GM12878 (cell line): Measurements from ENCODE around the gene MAP3K1. TPM values are rescaled to one million over a fixed set of nuclear protein-coding genes. Genes with fewer than 3 reads are reported as not detected.

ENCODE experiments used
- BHLHE40 ChIP-seq, 2 experiments: fragments of 450-650 bp in 1 of 2; IDR thresholded peaks; 2 replicates each; pipeline ENCODE4 v1.6.1; 2011 to 2017; ENCODE audit warnings: low read depth in 2 of 2, borderline replicate concordance in 1 of 2, improper control_type of control experiment in 1 of 2, low read length in 1 of 2, mild to moderate bottlenecking in 1 of 2
- CBFB ChIP-seq: IDR thresholded peaks from 2 replicates; pipeline ENCODE4 v1.6.1; 2016; ENCODE audit warnings: antibody characterized with exemption, low read depth
- CREM ChIP-seq: IDR thresholded peaks from 2 replicates; pipeline ENCODE4 v1.6.1; 2014; ENCODE audit warnings: antibody characterized with exemption, low read depth
- ETV6 ChIP-seq, 2 experiments: fragments of 450-650 bp in 1 of 2; IDR thresholded peaks in 1 of 2; conservative IDR thresholded peaks in 1 of 2; 2 replicates each; pipeline ENCODE4 v1.6.1; 2014; ENCODE audit warnings: antibody characterized with exemption in 1 of 2, borderline replicate concordance in 1 of 2, low read depth in 1 of 2, mild to moderate bottlenecking in 1 of 2, moderate library complexity in 1 of 2
- GABPA ChIP-seq: IDR thresholded peaks from 2 replicates; pipeline ENCODE4 v1.6.1; 2014; ENCODE audit warnings: antibody characterized with exemption, low read depth, mild to moderate bottlenecking, inconsistent platforms
- HCFC1 ChIP-seq: fragments of 150-350 bp; IDR thresholded peaks from 2 replicates; pipeline ENCODE4 v1.6.1; 2014; ENCODE audit warnings: low read length
- IKZF2 ChIP-seq, 2 experiments: fragments of 450-650 bp; IDR thresholded peaks; 2 replicates each; pipeline ENCODE4 v1.6.1; 2017; ENCODE audit warnings: mild to moderate bottlenecking in 2 of 2, moderate library complexity in 2 of 2
- MEF2A ChIP-seq: IDR thresholded peaks from 2 replicates; pipeline ENCODE4 v1.6.1; 2011; ENCODE audit warnings: low read depth, mild to moderate bottlenecking, low read length, moderate library complexity; ENCODE audit not compliant: insufficient read depth
- MYB ChIP-seq: fragments of 150-350 bp; IDR thresholded peaks from 2 replicates; pipeline ENCODE4 v1.6.1; 2014; ENCODE audit warnings: mild to moderate bottlenecking, low read depth, low read length, borderline replicate concordance
- NRF1 ChIP-seq: conservative IDR thresholded peaks from 2 replicates; pipeline ENCODE4 v1.6.1; 2011; ENCODE audit warnings: mild to moderate bottlenecking, low read depth, low read length, improper control_type of control experiment
- PAX5 ChIP-seq: IDR thresholded peaks from 2 replicates; pipeline ENCODE4 v1.6.1; 2011; ENCODE audit warnings: low read depth, low read length, borderline replicate concordance
- RB1 ChIP-seq: fragments of 450-650 bp; formaldehyde crosslinking; IDR thresholded peaks from 2 replicates; pipeline ENCODE4 v1.6.1; 2017; ENCODE audit warnings: mild to moderate bottlenecking, borderline replicate concordance
- RELA ChIP-seq: fragments of 450-650 bp; IDR thresholded peaks from 2 replicates; pipeline ENCODE4 v1.8.0; 2014; ENCODE audit warnings: borderline replicate concordance; ENCODE audit not compliant: partially characterized antibody
- SIX5 ChIP-seq: IDR thresholded peaks from 2 replicates; pipeline ENCODE4 v1.6.1; 2011; ENCODE audit warnings: mild to moderate bottlenecking, low read depth, low read length, moderate library complexity; ENCODE audit not compliant: severe bottlenecking
- SMARCA5 ChIP-seq: fragments of 450-650 bp; IDR thresholded peaks from 2 replicates; pipeline ENCODE4 v1.6.1; 2017; ENCODE audit warnings: mild to moderate bottlenecking
- SUZ12 ChIP-seq: fragments of 200-600 bp; sonication (generic); IDR thresholded peaks from one replicate; pipeline ENCODE4 v1.6.1; 2018; ENCODE audit warnings: antibody characterized with exemption, mild to moderate bottlenecking; ENCODE audit not compliant: unreplicated experiment
- YY1 ChIP-seq: IDR thresholded peaks from 2 replicates; pipeline ENCODE4 v1.6.1; 2011; ENCODE audit warnings: low read depth, mild to moderate bottlenecking, low read length
- ZNF217 ChIP-seq: fragments of 450-650 bp; IDR thresholded peaks from 2 replicates; pipeline ENCODE4 v1.6.1; 2017; ENCODE audit warnings: antibody characterized with exemption, mild to moderate bottlenecking
- ZNF274 ChIP-seq: IDR thresholded peaks from one replicate; pipeline ENCODE4 v1.8.0; 2011; ENCODE audit not compliant: insufficient read length, insufficient read depth
- ZNF384 ChIP-seq: IDR thresholded peaks from 2 replicates; pipeline ENCODE4 v1.6.1; 2012; ENCODE audit warnings: low read depth, mild to moderate bottlenecking, low read length, improper control_type of control experiment, borderline replicate concordance
- polyA plus RNA-seq, 11 experiments: library from polyadenylated mRNA; depleted of rRNA in 4 of 11; unstranded in 6 of 11; stranded (reverse) in 5 of 11; fragments of >200 nt; fragmentation: Nextera tagmentation in 4 of 11; fragmentation: Illumina TruSeq in 1 of 11; extraction: Ambion mirVana in 4 of 11; extraction: Trizol in 1 of 11; gene quantifications; 1 replicate in 1 of 11; 2 replicates in 10 of 11; pipeline versions ENCODE4 v1.2.1 to v1.2.3, GENCODE V29; 2011 to 2016; ENCODE audit warnings: inconsistent platforms in 2 of 11, missing spikeins in 2 of 11, low read depth in 1 of 11
- total RNA-seq, 4 experiments: library from RNA; depleted of rRNA in 3 of 4; stranded (reverse); fragments of >200 nt in 3 of 4; fragmentation: Illumina TruSeq in 1 of 4; extraction: Trizol in 1 of 4; gene quantifications; 2 replicates each; pipeline versions ENCODE4 v1.2.1 to v1.2.3, GENCODE V29; 2013 to 2021
- TF ChIP-seq, protein P1 (sequence below): fragments of 450-650 bp; formaldehyde crosslinking; IDR thresholded peaks from 2 replicates; pipeline ENCODE4 v1.5.0; 2022; ENCODE audit warnings: mild to moderate bottlenecking, missing genetic modification characterization
- TF ChIP-seq, protein P2 (sequence below): fragments of 450-650 bp; IDR thresholded peaks from 2 replicates; pipeline ENCODE4 v1.6.1; 2017; ENCODE audit warnings: low read depth, mild to moderate bottlenecking, moderate library complexity
- TF ChIP-seq, protein P3 (sequence below), 3 experiments: IDR thresholded peaks in 2 of 3; conservative IDR thresholded peaks in 1 of 3; 2 replicates each; pipeline ENCODE4 v1.5.1; 2011; ENCODE audit warnings: low read depth in 3 of 3, low read length in 3 of 3, mild to moderate bottlenecking in 3 of 3, control low read depth in 2 of 3, moderate library complexity in 2 of 3, inconsistent platforms in 1 of 3, mixed read lengths in 1 of 3; ENCODE audit not compliant: control insufficient read depth in 2 of 3, insufficient read depth in 1 of 3; ENCODE audit errors: extremely low read depth in 1 of 3

MAP3K1 gene
- total and polyA plus RNA-seq, 10 of the 15 experiments (the other 5 are each of a cell fraction or from before 2014, with no cell fraction given), result 7.5 to 24.6 (median 12.6) TPM

DNA sequence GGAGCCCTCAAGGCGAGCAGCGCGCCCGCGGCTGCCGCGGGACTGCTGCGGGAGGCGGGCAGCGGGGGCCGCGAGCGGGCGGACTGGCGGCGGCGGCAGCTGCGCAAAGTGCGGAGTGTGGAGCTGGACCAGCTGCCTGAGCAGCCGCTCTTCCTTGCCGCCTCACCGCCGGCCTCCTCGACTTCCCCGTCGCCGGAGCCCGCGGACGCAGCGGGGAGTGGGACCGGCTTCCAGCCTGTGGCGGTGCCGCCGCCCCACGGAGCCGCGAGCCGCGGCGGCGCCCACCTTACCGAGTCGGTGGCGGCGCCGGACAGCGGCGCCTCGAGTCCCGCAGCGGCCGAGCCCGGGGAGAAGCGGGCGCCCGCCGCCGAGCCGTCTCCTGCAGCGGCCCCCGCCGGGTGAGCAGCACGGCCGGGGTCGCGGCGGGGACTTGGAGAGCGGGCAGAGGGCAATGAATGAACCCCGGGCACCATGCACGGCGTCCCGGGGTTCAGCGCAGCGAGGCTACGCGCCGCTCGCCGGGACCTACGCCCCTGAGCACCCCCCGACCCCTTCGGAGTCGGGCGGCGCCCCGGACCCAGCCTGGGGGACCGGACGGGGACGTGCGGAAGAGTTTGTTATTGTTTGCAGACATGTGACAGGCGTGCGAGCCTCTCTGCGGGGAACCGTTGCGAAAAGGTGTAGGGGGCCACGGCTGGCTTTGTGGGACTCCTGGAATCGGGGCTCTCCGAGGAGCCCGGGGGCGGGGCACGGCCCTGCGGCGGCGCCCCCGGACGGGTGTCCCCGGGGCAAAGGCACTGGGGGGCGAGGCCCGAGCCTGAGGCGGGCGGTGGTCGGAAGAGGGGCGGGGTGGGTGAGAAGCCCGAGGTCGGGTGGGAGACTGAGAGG is 553 bp downstream of the MAP3K1 start (continued):
- TF ChIP-seq, protein P1, sequence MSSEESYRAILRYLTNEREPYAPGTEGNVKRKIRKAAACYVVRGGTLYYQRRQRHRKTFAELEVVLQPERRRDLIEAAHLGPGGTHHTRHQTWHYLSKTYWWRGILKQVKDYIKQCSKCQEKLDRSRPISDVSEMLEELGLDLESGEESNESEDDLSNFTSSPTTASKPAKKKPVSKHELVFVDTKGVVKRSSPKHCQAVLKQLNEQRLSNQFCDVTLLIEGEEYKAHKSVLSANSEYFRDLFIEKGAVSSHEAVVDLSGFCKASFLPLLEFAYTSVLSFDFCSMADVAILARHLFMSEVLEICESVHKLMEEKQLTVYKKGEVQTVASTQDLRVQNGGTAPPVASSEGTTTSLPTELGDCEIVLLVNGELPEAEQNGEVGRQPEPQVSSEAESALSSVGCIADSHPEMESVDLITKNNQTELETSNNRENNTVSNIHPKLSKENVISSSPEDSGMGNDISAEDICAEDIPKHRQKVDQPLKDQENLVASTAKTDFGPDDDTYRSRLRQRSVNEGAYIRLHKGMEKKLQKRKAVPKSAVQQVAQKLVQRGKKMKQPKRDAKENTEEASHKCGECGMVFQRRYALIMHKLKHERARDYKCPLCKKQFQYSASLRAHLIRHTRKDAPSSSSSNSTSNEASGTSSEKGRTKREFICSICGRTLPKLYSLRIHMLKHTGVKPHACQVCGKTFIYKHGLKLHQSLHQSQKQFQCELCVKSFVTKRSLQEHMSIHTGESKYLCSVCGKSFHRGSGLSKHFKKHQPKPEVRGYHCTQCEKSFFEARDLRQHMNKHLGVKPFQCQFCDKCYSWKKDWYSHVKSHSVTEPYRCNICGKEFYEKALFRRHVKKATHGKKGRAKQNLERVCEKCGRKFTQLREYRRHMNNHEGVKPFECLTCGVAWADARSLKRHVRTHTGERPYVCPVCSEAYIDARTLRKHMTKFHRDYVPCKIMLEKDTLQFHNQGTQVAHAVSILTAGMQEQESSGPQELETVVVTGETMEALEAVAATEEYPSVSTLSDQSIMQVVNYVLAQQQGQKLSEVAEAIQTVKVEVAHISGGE (CRISPR knock-in tag), result no peak
- TF ChIP-seq IKZF2 (IDR thresholded peaks at IDR 0.05), result no peak
- no peak for TF ChIP-seq SMARCA5
- peak; percentile 74; the same call in 1 of the 2 replicates for TF ChIP-seq ZNF217
- no peak for TF ChIP-seq MYB
- no peak for TF ChIP-seq SUZ12
- no peak for TF ChIP-seq CREM
- TF ChIP-seq MEF2A, result no peak
- TF ChIP-seq ZNF384, result no peak
- TF ChIP-seq HCFC1, result no peak
- TF ChIP-seq GABPA, result no peak
- TF ChIP-seq, protein P2, sequence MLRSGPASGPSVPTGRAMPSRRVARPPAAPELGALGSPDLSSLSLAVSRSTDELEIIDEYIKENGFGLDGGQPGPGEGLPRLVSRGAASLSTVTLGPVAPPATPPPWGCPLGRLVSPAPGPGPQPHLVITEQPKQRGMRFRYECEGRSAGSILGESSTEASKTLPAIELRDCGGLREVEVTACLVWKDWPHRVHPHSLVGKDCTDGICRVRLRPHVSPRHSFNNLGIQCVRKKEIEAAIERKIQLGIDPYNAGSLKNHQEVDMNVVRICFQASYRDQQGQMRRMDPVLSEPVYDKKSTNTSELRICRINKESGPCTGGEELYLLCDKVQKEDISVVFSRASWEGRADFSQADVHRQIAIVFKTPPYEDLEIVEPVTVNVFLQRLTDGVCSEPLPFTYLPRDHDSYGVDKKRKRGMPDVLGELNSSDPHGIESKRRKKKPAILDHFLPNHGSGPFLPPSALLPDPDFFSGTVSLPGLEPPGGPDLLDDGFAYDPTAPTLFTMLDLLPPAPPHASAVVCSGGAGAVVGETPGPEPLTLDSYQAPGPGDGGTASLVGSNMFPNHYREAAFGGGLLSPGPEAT, result no peak
- TF ChIP-seq YY1, result no peak; the same call in 1 of the 2 replicates
- TF ChIP-seq, protein P3, sequence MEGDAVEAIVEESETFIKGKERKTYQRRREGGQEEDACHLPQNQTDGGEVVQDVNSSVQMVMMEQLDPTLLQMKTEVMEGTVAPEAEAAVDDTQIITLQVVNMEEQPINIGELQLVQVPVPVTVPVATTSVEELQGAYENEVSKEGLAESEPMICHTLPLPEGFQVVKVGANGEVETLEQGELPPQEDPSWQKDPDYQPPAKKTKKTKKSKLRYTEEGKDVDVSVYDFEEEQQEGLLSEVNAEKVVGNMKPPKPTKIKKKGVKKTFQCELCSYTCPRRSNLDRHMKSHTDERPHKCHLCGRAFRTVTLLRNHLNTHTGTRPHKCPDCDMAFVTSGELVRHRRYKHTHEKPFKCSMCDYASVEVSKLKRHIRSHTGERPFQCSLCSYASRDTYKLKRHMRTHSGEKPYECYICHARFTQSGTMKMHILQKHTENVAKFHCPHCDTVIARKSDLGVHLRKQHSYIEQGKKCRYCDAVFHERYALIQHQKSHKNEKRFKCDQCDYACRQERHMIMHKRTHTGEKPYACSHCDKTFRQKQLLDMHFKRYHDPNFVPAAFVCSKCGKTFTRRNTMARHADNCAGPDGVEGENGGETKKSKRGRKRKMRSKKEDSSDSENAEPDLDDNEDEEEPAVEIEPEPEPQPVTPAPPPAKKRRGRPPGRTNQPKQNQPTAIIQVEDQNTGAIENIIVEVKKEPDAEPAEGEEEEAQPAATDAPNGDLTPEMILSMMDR (IDR thresholded peaks at IDR 0.05 in 2 of 3, conservative IDR thresholded peaks at IDR 0.05 in 1 of 3; ENCODE audit: control insufficient read depth in 2 of 3, extremely low read depth in 1 of 3, insufficient read depth in 1 of 3, low read depth in 3 of 3, low read length in 3 of 3), result no peak
- TF ChIP-seq PAX5, result no peak
- peak; percentile 82; the same call in 1 of the 2 replicates for TF ChIP-seq RB1
- TF ChIP-seq SIX5, result no peak
- no peak for TF ChIP-seq CBFB
- no peak for TF ChIP-seq RELA
- TF ChIP-seq NRF1, result no peak
- TF ChIP-seq ETV6 (conservative IDR thresholded peaks at IDR 0.05 in 1 of 2, IDR thresholded peaks at IDR 0.05 in 1 of 2; ENCODE audit: borderline replicate concordance in 1 of 2, low read depth in 1 of 2), result no peak
- peak in 1 of 2 experiments; percentile 2; a peak in 1 of 4 replicates for TF ChIP-seq BHLHE40 (IDR thresholded peaks at IDR 0.05; ENCODE audit: borderline replicate concordance in 1 of 2, low read depth in 2 of 2, low read length in 1 of 2)
- TF ChIP-seq ZNF274, result no peak
